NCI-H345 treated with DMSO at 0.1 percent for 48 hours (cell line): Measurements from ENCODE around the gene PIMREG.
"Not testable (repeated sequence)": the region's sequence is repeated elsewhere in the genome, so short reads cannot be mapped to it uniquely, and the experiment has no call there.

ENCODE experiments used
- DNase-seq: peaks from one replicate; lab custom pipeline; 2025; ENCODE audit not compliant: unreplicated experiment; lab: John Stamatoyannopoulos, UW

PIMREG gene

GRCh38 chr17:6476076-6476809 lies 32.0 kb downstream of the PIMREG start:
- DNase-seq, result no peak

GRCh38 chr17:6476810-6477179 lies 32.5 kb downstream of the PIMREG start:
- no peak for DNase-seq

- no peak for DNase-seq
Measured at GRCh38 chr17:6477831-6478383, 33.7 kb downstream of the PIMREG start.

- DNase-seq, result no peak
Measured at GRCh38 chr17:6478486-6478885, 34.2 kb downstream of the PIMREG start.

- no peak for DNase-seq
Measured at GRCh38 chr17:6479622-6480302, 35.5 kb downstream of the PIMREG start.

- no peak for DNase-seq
Measured at GRCh38 chr17:6480303-6480675, 36.0 kb downstream of the PIMREG start.

GRCh38 chr17:6482105-6482455 lies 37.8 kb downstream of the PIMREG start:
- DNase-seq, result no peak

GRCh38 chr17:6482796-6483195 lies 38.5 kb downstream of the PIMREG start:
- DNase-seq, result not testable (repeated sequence)

GRCh38 chr17:6483507-6483906 lies 39.3 kb downstream of the PIMREG start:
- no peak for DNase-seq

- DNase-seq, result no peak
Measured at GRCh38 chr17:6485646-6486412, 41.6 kb downstream of the PIMREG start.

GRCh38 chr17:6487251-6488007 lies 43.2 kb downstream of the PIMREG start:
- no peak for DNase-seq

GRCh38 chr17:6488008-6488539 lies 43.8 kb downstream of the PIMREG start:
- DNase-seq, result no peak

GRCh38 chr17:6489016-6489550 lies 44.8 kb downstream of the PIMREG start:
- no peak for DNase-seq

- no peak for DNase-seq
Measured at GRCh38 chr17:6491071-6491700, 46.9 kb downstream of the PIMREG start.

GRCh38 chr17:6492892-6493674 lies 48.8 kb downstream of the PIMREG start:
- no peak for DNase-seq

GRCh38 chr17:6494239-6494941 lies 50.1 kb downstream of the PIMREG start:
- no peak for DNase-seq

- no peak for DNase-seq
Measured at GRCh38 chr17:6495450-6496115, 51.3 kb downstream of the PIMREG start.

GRCh38 chr17:6496116-6496481 lies 51.8 kb downstream of the PIMREG start:
- no peak for DNase-seq
